Duodenal mucosa (tissue), 2 donors: Measurements from ENCODE around the gene FOXP3.

Experiments
- H3K27ac ChIP-seq: one replicate; pipeline ENCODE4 v1.7.0; 2013; ENCODE audit warnings: low read depth, low read length
- H3K27me3 ChIP-seq, 2 donors: one replicate each; pipeline ENCODE4 v1.7.0; 2013; ENCODE audit warnings: low read length in 2 of 2, control low read depth in 1 of 2; ENCODE audit not compliant: insufficient read depth in 2 of 2, control insufficient read depth in 1 of 2
- H3K36me3 ChIP-seq, 2 donors: one replicate each; pipeline ENCODE4 v1.7.0; 2013; ENCODE audit warnings: low read length in 2 of 2, control low read depth in 1 of 2; ENCODE audit not compliant: insufficient read depth in 2 of 2, control insufficient read depth in 1 of 2
- H3K4me1 ChIP-seq, 2 donors: one replicate each; pipeline ENCODE4 v1.7.0; 2013; ENCODE audit warnings: low read length in 2 of 2, control low read depth in 1 of 2; ENCODE audit not compliant: insufficient read depth in 2 of 2, control insufficient read depth in 1 of 2
- H3K4me3 ChIP-seq, 2 donors: one replicate each; pipeline ENCODE4 v1.7.0; 2013; ENCODE audit warnings: low read length in 2 of 2, low read depth in 1 of 2
- H3K9ac ChIP-seq, 2 donors: one replicate each; pipeline ENCODE4 v1.7.0; 2013; ENCODE audit warnings: low read length in 2 of 2, low read depth in 1 of 2
- H3K9me3 ChIP-seq, 2 donors: one replicate each; pipeline ENCODE4 v1.7.0; 2013; ENCODE audit warnings: low read length in 2 of 2, control low read depth in 1 of 2; ENCODE audit not compliant: control insufficient read depth in 1 of 2

Gene FOXP3

GRCh38 chrX:49251325-49251724 is 13.2 kb downstream of the FOXP3 start:
- H3K4me3 ChIP-seq = no peak overlapping the region
- no peaks in the 10 kb centered on the region for H3K27me3 ChIP-seq

DNA sequence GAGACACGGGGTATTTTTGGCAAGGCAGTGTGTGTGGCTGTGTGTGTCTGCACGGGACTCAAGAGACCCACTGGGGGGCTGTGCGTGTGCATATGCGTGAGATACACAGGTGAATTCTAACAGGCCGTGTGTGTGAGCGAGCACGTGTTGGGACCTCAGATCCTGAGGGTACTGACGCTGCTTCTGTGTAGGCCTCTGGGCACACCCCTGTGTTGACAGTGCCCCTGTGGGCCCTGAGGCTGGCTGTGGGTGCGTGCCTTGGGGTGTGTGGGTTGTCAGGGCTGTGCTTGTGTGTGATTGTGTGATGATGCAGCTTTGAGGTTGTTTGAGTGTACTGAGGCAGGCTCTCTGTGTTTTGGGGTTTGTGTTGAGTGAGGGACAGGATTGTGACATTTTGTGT is 13.9 kb downstream of the FOXP3 start:
- H3K4me1 ChIP-seq = no peaks in the 10 kb centered on the region
- H3K4me3 ChIP-seq = no peak overlapping the region
- no peaks in the 10 kb centered on the region for H3K27me3 ChIP-seq
- H3K27ac ChIP-seq = no peak overlapping the region
- H3K9ac ChIP-seq = no peak overlapping the region
- H3K9me3 ChIP-seq = no peaks in the 10 kb centered on the region
- H3K36me3 ChIP-seq = peaks cover 7 to 28% of the 10 kb centered on the region in 2 donors

More at GRCh38 chrX:49251325-49251724, 13.2 kb downstream of the FOXP3 start:
- no peak overlapping the region for H3K9ac ChIP-seq
- H3K36me3 ChIP-seq = peaks cover 7 to 23% of the 10 kb centered on the region in 2 donors
- H3K9me3 ChIP-seq = no peaks in the 10 kb centered on the region
- no peak overlapping the region for H3K27ac ChIP-seq
- no peaks in the 10 kb centered on the region for H3K4me1 ChIP-seq

DNA sequence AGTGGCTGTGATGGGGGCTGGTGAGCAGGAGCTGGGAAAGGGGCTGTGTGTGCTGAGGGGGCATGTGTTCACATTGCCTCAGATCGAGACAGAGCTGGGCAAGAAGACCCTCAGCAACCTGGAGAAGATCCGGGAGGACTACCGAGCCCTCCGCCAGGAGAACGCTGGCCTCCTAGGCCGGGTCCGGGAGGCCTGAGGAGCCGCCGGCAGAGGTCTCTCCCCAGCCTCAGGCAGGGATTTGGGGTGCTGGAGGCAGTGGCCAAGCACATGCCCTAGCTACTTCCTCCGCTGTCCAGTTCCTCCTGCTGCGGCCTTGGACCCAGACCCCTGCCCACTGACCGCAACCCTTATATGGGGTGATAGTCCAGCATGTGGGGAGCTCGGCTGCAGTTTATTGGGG is 14.4 kb downstream of the FOXP3 start:
- H3K36me3 ChIP-seq = peaks cover 7 to 28% of the 10 kb centered on the region in 2 donors
- no peak overlapping the region for H3K4me3 ChIP-seq
- no peaks in the 10 kb centered on the region for H3K9me3 ChIP-seq
- no peaks in the 10 kb centered on the region for H3K27me3 ChIP-seq
- H3K4me1 ChIP-seq = no peaks in the 10 kb centered on the region
- no peak overlapping the region for H3K9ac ChIP-seq
- no peak overlapping the region for H3K27ac ChIP-seq

DNA sequence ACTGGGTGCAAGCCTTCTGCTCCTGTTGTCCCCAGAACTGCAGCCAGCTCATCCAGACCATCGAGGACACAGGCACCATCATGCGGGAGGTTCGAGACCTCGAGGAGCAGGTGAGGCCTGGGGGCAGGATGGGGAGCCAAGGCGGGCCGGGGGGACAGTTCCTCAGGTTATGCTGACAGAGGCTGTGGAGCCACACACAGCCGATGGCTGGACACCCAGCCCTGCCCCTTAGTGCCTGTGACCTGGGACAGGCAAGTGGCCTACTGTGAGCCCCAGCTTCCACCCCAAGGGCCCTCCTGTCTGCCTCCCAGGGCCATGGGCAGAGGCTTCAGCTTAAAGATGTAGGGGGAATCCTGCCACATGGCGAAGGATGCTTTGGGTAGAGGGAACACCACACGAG is 14.9 kb downstream of the FOXP3 start:
- H3K4me3 ChIP-seq = no peak overlapping the region
- H3K4me1 ChIP-seq = no peaks in the 10 kb centered on the region
- H3K9ac ChIP-seq = no peak overlapping the region
- H3K9me3 ChIP-seq = no peaks in the 10 kb centered on the region
- H3K27ac ChIP-seq = no peak overlapping the region
- peaks cover 7 to 28% of the 10 kb centered on the region in 2 donors for H3K36me3 ChIP-seq
- H3K27me3 ChIP-seq = no peaks in the 10 kb centered on the region

- no peaks in the 10 kb centered on the region for H3K27me3 ChIP-seq
- H3K9ac ChIP-seq = no peak overlapping the region
- no peaks in the 10 kb centered on the region for H3K9me3 ChIP-seq
- H3K4me1 ChIP-seq = no peaks in the 10 kb centered on the region
- no peak overlapping the region for H3K27ac ChIP-seq
- H3K36me3 ChIP-seq = peaks cover 7 to 28% of the 10 kb centered on the region in 2 donors
- no peak overlapping the region for H3K4me3 ChIP-seq
Measured at GRCh38 chrX:49249071-49249470, 15.4 kb downstream of the FOXP3 start.

GRCh38 chrX:49247916-49248811 is 16.3 kb downstream of the FOXP3 start:
- Histone ChIP-seq H3K36me3 (peaks cover 7 to 32% of the 10 kb centered on the region in 2 donors), H3K4me1 (no peaks in the 10 kb centered on the region), H3K4me3 (no peak overlapping the region), H3K27ac (no peak overlapping the region), H3K27me3 (no peaks in the 10 kb centered on the region), H3K9ac (no peak overlapping the region), H3K9me3 (no peaks in the 10 kb centered on the region)

DNA sequence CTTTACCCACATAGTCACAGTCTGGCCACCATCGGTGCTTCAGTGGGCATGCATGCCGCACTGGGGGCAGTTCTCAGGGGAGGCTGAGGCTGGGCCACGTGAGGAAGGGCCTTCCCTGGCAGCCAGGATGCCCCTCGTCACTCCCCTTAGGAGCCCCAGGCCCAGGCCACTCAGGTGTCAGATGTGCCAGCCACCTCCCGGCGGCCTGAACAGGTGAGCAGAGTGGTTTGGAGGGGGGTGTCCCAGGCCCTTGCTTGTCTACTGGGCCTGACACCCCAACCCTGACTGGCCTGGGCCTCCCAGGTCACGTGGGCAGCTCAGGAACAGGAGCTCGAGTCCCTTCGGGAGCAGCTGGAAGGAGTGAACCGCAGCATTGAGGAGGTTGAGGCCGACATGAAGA is 17.2 kb downstream of the FOXP3 start:
- peaks cover 7 to 40% of the 10 kb centered on the region in 2 donors for H3K36me3 ChIP-seq
- no peaks in the 10 kb centered on the region for H3K4me1 ChIP-seq
- no peak overlapping the region for H3K9ac ChIP-seq
- H3K27ac ChIP-seq = no peak overlapping the region
- H3K4me3 ChIP-seq = no peak overlapping the region
- H3K9me3 ChIP-seq = no peaks in the 10 kb centered on the region
- no peaks in the 10 kb centered on the region for H3K27me3 ChIP-seq

DNA sequence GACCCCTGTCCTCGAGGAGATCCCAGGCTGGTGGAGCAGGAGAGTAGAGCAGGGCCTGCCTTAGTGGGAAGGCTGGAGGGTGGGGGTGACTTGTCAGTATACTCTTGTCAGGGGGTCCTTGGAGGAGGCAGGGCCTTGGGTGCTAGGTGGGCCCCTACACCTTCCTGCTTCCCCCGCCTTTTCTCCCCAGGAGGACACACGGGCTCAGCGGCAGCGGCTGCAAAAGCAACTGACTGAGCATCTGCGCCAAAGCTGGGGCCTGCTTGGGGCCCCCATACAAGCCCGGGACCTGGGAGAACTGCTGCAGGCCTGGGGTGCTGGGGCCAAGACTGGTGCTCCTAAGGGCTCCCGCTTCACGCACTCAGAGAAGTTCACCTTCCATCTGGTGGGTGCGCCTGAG is 18.0 kb downstream of the FOXP3 start:
- Histone ChIP-seq H3K36me3 (peaks cover 7 to 41% of the 10 kb centered on the region in 2 donors), H3K27me3 (no peaks in the 10 kb centered on the region), H3K4me1 (no peaks in the 10 kb centered on the region), H3K9me3 (no peaks in the 10 kb centered on the region), H3K9ac (no peak overlapping the region), H3K27ac (no peak overlapping the region), H3K4me3 (no peak overlapping the region)

DNA sequence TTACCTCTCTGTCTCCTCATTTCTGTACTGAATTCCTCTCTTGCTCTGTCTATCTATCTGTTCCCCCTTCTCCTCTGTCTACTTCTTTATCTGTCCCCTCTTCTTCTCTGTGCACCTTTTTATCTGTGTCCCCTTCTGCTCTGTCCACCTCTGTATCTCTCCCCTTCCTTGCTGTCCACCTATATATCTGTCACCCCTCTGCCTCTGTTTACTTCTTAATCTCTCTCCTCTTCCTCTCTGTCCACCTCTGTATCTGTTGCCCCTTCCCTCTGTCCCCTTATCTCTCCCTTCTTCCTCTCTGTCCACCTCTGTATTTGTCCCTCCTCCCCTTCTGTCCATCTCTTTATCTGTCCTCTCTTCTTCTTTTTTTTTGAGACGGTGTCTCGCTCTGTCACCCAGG is 20.3 kb downstream of the FOXP3 start:
- Histone ChIP-seq H3K9me3 (no peaks in the 10 kb centered on the region), H3K9ac (no peak overlapping the region), H3K27ac (no peak overlapping the region), H3K27me3 (no peaks in the 10 kb centered on the region), H3K4me1 (no peaks in the 10 kb centered on the region), H3K4me3 (no peak overlapping the region), H3K36me3 (peaks cover 7 to 41% of the 10 kb centered on the region in 2 donors)

DNA sequence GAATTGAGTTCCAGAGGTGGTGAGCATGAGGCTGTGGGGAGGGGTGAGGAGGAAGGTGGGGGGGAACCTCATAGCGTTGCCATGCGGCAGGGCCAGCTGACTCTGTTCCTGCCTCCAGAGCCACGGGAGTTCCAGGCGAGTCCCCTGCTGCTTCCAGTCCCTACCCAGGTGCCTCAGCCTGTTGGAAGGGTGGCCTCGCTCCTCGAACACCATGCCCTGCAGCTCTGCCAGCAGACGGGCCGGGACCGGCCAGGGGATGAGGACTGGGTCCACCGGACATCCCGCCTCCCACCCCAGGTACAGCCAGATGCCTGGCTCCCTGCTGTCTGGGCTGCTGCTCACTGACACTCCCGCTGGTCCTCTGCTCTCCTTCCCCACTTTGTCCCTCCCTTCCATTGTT is 21.3 kb downstream of the FOXP3 start:
- Histone ChIP-seq H3K9me3 (no peaks in the 10 kb centered on the region), H3K27me3 (no peaks in the 10 kb centered on the region), H3K9ac (no peak overlapping the region), H3K36me3 (peaks cover 7 to 34% of the 10 kb centered on the region in 2 donors), H3K4me1 (no peaks in the 10 kb centered on the region), H3K27ac (no peak overlapping the region), H3K4me3 (no peak overlapping the region)
